ENCODE measurements around the gene TLCD2. TPM values are rescaled to one million over a fixed set of nuclear protein-coding genes. Genes with fewer than 3 reads are reported as not detected.

The TLCD2 gene
- total and polyA plus RNA-seq, 9 of the 15 experiments (the other 6 are each of a cell fraction or from before 2014, with no cell fraction given), result 0.10 to 0.89 (median 0.58) TPM

- TF ChIP-seq EP300 (IDR thresholded peaks at IDR 0.05; ENCODE audit: low read length), result peak; percentile 22; the same call in 1 of the 2 replicates
- TF ChIP-seq, protein P1, sequence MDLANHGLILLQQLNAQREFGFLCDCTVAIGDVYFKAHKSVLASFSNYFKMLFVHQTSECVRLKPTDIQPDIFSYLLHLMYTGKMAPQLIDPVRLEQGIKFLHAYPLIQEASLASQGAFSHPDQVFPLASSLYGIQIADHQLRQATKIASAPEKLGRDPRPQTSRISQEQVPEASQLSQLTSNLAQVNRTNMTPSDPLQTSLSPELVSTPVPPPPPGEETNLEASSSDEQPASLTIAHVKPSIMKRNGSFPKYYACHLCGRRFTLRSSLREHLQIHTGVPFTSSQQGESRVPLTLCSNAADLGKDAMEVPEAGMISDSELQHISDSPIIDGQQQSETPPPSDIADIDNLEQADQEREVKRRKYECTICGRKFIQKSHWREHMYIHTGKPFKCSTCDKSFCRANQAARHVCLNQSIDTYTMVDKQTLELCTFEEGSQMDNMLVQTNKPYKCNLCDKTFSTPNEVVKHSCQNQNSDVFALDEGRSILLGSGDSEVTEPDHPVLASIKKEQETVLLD (IDR thresholded peaks at IDR 0.05), result 0 out of 2 replicates have a peak, but pooled peaks have one; percentile 12
- TF ChIP-seq, protein P2, sequence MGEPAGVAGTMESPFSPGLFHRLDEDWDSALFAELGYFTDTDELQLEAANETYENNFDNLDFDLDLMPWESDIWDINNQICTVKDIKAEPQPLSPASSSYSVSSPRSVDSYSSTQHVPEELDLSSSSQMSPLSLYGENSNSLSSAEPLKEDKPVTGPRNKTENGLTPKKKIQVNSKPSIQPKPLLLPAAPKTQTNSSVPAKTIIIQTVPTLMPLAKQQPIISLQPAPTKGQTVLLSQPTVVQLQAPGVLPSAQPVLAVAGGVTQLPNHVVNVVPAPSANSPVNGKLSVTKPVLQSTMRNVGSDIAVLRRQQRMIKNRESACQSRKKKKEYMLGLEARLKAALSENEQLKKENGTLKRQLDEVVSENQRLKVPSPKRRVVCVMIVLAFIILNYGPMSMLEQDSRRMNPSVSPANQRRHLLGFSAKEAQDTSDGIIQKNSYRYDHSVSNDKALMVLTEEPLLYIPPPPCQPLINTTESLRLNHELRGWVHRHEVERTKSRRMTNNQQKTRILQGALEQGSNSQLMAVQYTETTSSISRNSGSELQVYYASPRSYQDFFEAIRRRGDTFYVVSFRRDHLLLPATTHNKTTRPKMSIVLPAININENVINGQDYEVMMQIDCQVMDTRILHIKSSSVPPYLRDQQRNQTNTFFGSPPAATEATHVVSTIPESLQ (CRISPR knock-in tag; IDR thresholded peaks at IDR 0.05), result no peak
- peak; percentile 56 for TF ChIP-seq NEUROD1 (IDR thresholded peaks at IDR 0.05; ENCODE audit: borderline replicate concordance, low read depth, low read length, partially characterized antibody)
- no peak for TF ChIP-seq RFX5 (IDR thresholded peaks at IDR 0.05; ENCODE audit: low read depth, low read length)
- peak; percentile 98 for TF ChIP-seq NFE2 (IDR thresholded peaks at IDR 0.05; ENCODE audit: low read depth)
- peak; percentile 99 for TF ChIP-seq RBM25 (IDR thresholded peaks at IDR 0.05; ENCODE audit: low read depth, low read length, severe bottlenecking)
- no peak for TF ChIP-seq IFI16 (CRISPR knock-in tag; IDR thresholded peaks at IDR 0.05)
- TF ChIP-seq CGGBP1 (CRISPR knock-in tag; IDR thresholded peaks at IDR 0.05), result no peak
- TF ChIP-seq RB1 (IDR thresholded peaks at IDR 0.05; ENCODE audit: low read depth), result 0 out of 2 replicates have a peak, but pooled peaks have one; percentile 32
- TF ChIP-seq NBN (IDR thresholded peaks at IDR 0.05; ENCODE audit: low read depth), result 0 out of 2 replicates have a peak, but pooled peaks have one; percentile 19
- TF ChIP-seq CREB1 (IDR thresholded peaks at IDR 0.05), result peak; percentile 95
- peak; percentile 93 for TF ChIP-seq CREB1 (CRISPR knock-in tag; IDR thresholded peaks at IDR 0.05)
- no peak; the same call in 1 of the 2 replicates for TF ChIP-seq REST (IDR thresholded peaks at IDR 0.05; ENCODE audit: borderline replicate concordance)
- no peak; the same call in 1 of the 2 replicates for TF ChIP-seq REST (CRISPR knock-in tag; IDR thresholded peaks at IDR 0.05; ENCODE audit: low read depth)
- peak; percentile 84 for TF ChIP-seq MAFK (IDR thresholded peaks at IDR 0.05; ENCODE audit: low read length)
- peak; percentile 54; the same call in 1 of the 2 replicates for TF ChIP-seq FOXJ2 (tag; IDR thresholded peaks at IDR 0.05)
Observed at GRCh38 chr17:1716076-1716911, 6.1 kb upstream of the TLCD2 start (continued).
